Measurements from ENCODE around the gene OR2Y1. TPM values are rescaled to one million over a fixed set of nuclear protein-coding genes. Genes with fewer than 3 reads are reported as not detected.
"Not testable (repeated sequence)": the region's sequence is repeated elsewhere in the genome, so short reads cannot be mapped to it uniquely, and the experiment has no call there.

Gene OR2Y1
- total RNA-seq (not detected), polyA plus RNA-seq (ENCODE audit: insufficient read depth in 1 of 8, insufficient read length in 8 of 8, low replicate concordance in 1 of 8) (not detected)
- long read RNA-seq, donor 1 = 0 reads
- long read RNA-seq, donor 2 = 0 reads
- long read RNA-seq, donor 3 = 0 reads
- long read RNA-seq, donor 4 = 0 reads
- long read RNA-seq, donor 5 = 0 reads
- long read RNA-seq, donor 6 = 0 reads
- long read RNA-seq, donor 7 = 0 reads
- long read RNA-seq, donor 8, partial matches to known transcripts = 0 of 1 reads
- long read RNA-seq, donor 8, other reads (novel, unspliced or antisense) = 0 of 1 reads
- long read RNA-seq, donor 9 = 0 reads
- long read RNA-seq, donor 10 = 0 reads
- long read RNA-seq, donor 11 = 0 reads

GRCh38 chr5:180739958-180740357 lies at the start of gene OR2Y1:
Gene OR2Y1 (minus strand): TSS chr5:180740058. CDS start chr5:180740058, 0 bp downstream.
- Histone ChIP-seq H3K27me3 (ENCODE audit: control insufficient read depth, insufficient read depth, low read length) (peaks cover 5% of the 10 kb centered on the region), H3K4me3 (ENCODE audit: low read length) (no peak within 1 kb of the TSS), H3K36me3 (ENCODE audit: control insufficient read depth, insufficient read depth, low read length) (no peaks in the 10 kb centered on the region), H3K4me1 (ENCODE audit: control insufficient read depth, insufficient read depth, low read length) (no peaks in the 10 kb centered on the region), H3K9me3 (replicated peaks; ENCODE audit: control insufficient read depth, low read depth, low read length) (no peaks in the 10 kb centered on the region), H3K27ac (ENCODE audit: low read length) (no peak within 1 kb of the TSS)
- no CpG with 5 or more reads among the region's 2 CpGs for WGBS (ENCODE audit: insufficient coverage)
- DNase-seq = no peak

GRCh38 chr5:180788651-180789410 lies 49.0 kb upstream of the OR2Y1 start:
- peaks cover 43% of the 10 kb centered on the region for H3K36me3 ChIP-seq (ENCODE audit: control insufficient read depth, insufficient read depth, low read length)
- peaks cover 42% of the 10 kb centered on the region for H3K4me1 ChIP-seq (ENCODE audit: control insufficient read depth, insufficient read depth, low read length)
- not testable (repeated sequence) for DNase-seq; H3K9me3 ChIP-seq (replicated peaks; ENCODE audit: control insufficient read depth, low read depth, low read length); H3K4me3 ChIP-seq (ENCODE audit: low read length); H3K27me3 ChIP-seq (ENCODE audit: control insufficient read depth, insufficient read depth, low read length)
- H3K27ac ChIP-seq (ENCODE audit: low read length) = peak overlapping the region; percentile 29
- WGBS (ENCODE audit: insufficient coverage) = 78% methylated on average over 10 of the region's 19 CpGs

GRCh38 chr5:180787711-180788431 lies 48.0 kb upstream of the OR2Y1 start:
- no peak overlapping the region for H3K4me3 ChIP-seq (ENCODE audit: low read length)
- H3K9me3 ChIP-seq (replicated peaks; ENCODE audit: control insufficient read depth, low read depth, low read length) = no peaks in the 10 kb centered on the region
- DNase-seq = no peak
- H3K27ac ChIP-seq (ENCODE audit: low read length) = peak overlapping the region; percentile 88
- WGBS (ENCODE audit: insufficient coverage) = 45% methylated on average over 11 of the region's 20 CpGs
- peaks cover 42% of the 10 kb centered on the region for H3K4me1 ChIP-seq (ENCODE audit: control insufficient read depth, insufficient read depth, low read length)
- peaks cover 38% of the 10 kb centered on the region for H3K36me3 ChIP-seq (ENCODE audit: control insufficient read depth, insufficient read depth, low read length)
- no peaks in the 10 kb centered on the region for H3K27me3 ChIP-seq (ENCODE audit: control insufficient read depth, insufficient read depth, low read length)

GRCh38 chr5:180786531-180787398 lies 46.9 kb upstream of the OR2Y1 start:
- no peak overlapping the region for H3K4me3 ChIP-seq (ENCODE audit: low read length)
- peaks cover 42% of the 10 kb centered on the region for H3K4me1 ChIP-seq (ENCODE audit: control insufficient read depth, insufficient read depth, low read length)
- peak overlapping the region; percentile 88 for H3K27ac ChIP-seq (ENCODE audit: low read length)
- H3K9me3 ChIP-seq (replicated peaks; ENCODE audit: control insufficient read depth, low read depth, low read length) = no peaks in the 10 kb centered on the region
- H3K36me3 ChIP-seq (ENCODE audit: control insufficient read depth, insufficient read depth, low read length) = peaks cover 27% of the 10 kb centered on the region
- 3% methylated on average over 10 of the region's 21 CpGs for WGBS (ENCODE audit: insufficient coverage)
- peak; percentile 60 for DNase-seq
- H3K27me3 ChIP-seq (ENCODE audit: control insufficient read depth, insufficient read depth, low read length) = no peaks in the 10 kb centered on the region

- Histone ChIP-seq H3K4me1 (ENCODE audit: control insufficient read depth, insufficient read depth, low read length) (peaks cover 42% of the 10 kb centered on the region), H3K27ac (ENCODE audit: low read length) (peak overlapping the region; percentile 88), H3K27me3 (ENCODE audit: control insufficient read depth, insufficient read depth, low read length) (no peaks in the 10 kb centered on the region), H3K4me3 (ENCODE audit: low read length) (no peak overlapping the region), H3K9me3 (replicated peaks; ENCODE audit: control insufficient read depth, low read depth, low read length) (no peaks in the 10 kb centered on the region), H3K36me3 (ENCODE audit: control insufficient read depth, insufficient read depth, low read length) (peaks cover 18% of the 10 kb centered on the region)
- WGBS (ENCODE audit: insufficient coverage) = 25% methylated on average over 3 of the region's 5 CpGs
- peak; percentile 82 for DNase-seq
These were observed 46.0 kb upstream of the OR2Y1 start for GRCh38 chr5:180785794-180786221.

- Histone ChIP-seq H3K27ac (ENCODE audit: low read length) (peak overlapping the region; percentile 88), H3K27me3 (ENCODE audit: control insufficient read depth, insufficient read depth, low read length) (no peaks in the 10 kb centered on the region), H3K9me3 (replicated peaks; ENCODE audit: control insufficient read depth, low read depth, low read length) (no peaks in the 10 kb centered on the region), H3K4me3 (ENCODE audit: low read length) (no peak overlapping the region), H3K36me3 (ENCODE audit: control insufficient read depth, insufficient read depth, low read length) (peaks cover 14% of the 10 kb centered on the region), H3K4me1 (ENCODE audit: control insufficient read depth, insufficient read depth, low read length) (peaks cover 42% of the 10 kb centered on the region)
- WGBS (ENCODE audit: insufficient coverage) = 39% methylated on average over 11 of the region's 15 CpGs
- DNase-seq = peak; percentile 68
These were observed 45.4 kb upstream of the OR2Y1 start for GRCh38 chr5:180785121-180785781.

- no peak overlapping the region for H3K4me3 ChIP-seq (ENCODE audit: low read length)
- H3K27ac ChIP-seq (ENCODE audit: low read length) = peak overlapping the region; percentile 88
- H3K9me3 ChIP-seq (replicated peaks; ENCODE audit: control insufficient read depth, low read depth, low read length) = no peaks in the 10 kb centered on the region
- WGBS (ENCODE audit: insufficient coverage) = 19% methylated on average over 3 of the region's 13 CpGs
- DNase-seq = peak; percentile 92
- no peaks in the 10 kb centered on the region for H3K27me3 ChIP-seq (ENCODE audit: control insufficient read depth, insufficient read depth, low read length)
- peaks cover 9% of the 10 kb centered on the region for H3K36me3 ChIP-seq (ENCODE audit: control insufficient read depth, insufficient read depth, low read length)
- H3K4me1 ChIP-seq (ENCODE audit: control insufficient read depth, insufficient read depth, low read length) = peaks cover 40% of the 10 kb centered on the region
These were observed 44.7 kb upstream of the OR2Y1 start for GRCh38 chr5:180784497-180785097.

GRCh38 chr5:180783340-180784052 lies 43.6 kb upstream of the OR2Y1 start:
- Histone ChIP-seq H3K4me3 (ENCODE audit: low read length) (no peak overlapping the region), H3K9me3 (replicated peaks; ENCODE audit: control insufficient read depth, low read depth, low read length) (no peaks in the 10 kb centered on the region), H3K27ac (ENCODE audit: low read length) (no peak overlapping the region), H3K4me1 (ENCODE audit: control insufficient read depth, insufficient read depth, low read length) (peaks cover 35% of the 10 kb centered on the region), H3K27me3 (ENCODE audit: control insufficient read depth, insufficient read depth, low read length) (no peaks in the 10 kb centered on the region), H3K36me3 (ENCODE audit: control insufficient read depth, insufficient read depth, low read length) (peaks cover 4% of the 10 kb centered on the region)
- WGBS (ENCODE audit: insufficient coverage) = 88% methylated on average over 6 of the region's 12 CpGs
- no peak for DNase-seq
